MCF 10A (cell line): ENCODE results near the gene TMEM203. TPM values are rescaled to one million over a fixed set of nuclear protein-coding genes. Genes with fewer than 3 reads are reported as not detected.

Experiments
- BruUV-seq: library from RNA; stranded (reverse); fragments of 400-500 nt; replicated peaks from 2 replicates; lab custom pipeline; 2021; lab: Mats Ljungman, UMichigan
- CTCF ChIA-PET: fragments of 300-600 bp; sonication (Branson Sonifier 250); formaldehyde crosslinking; extraction: SDS; loops from one replicate; lab custom pipeline; 2021; ENCODE audit warnings: antibody characterized with exemption, inconsistent platforms; lab: Yijun Ruan, JAX
- POLR2A ChIA-PET: fragments of 300-600, 350-650 bp; sonication (Branson Sonifier 250); formaldehyde crosslinking; extraction: SDS; loops from one replicate; lab custom pipeline; 2020; ENCODE audit warnings: antibody characterized with exemption, inconsistent platforms; lab: Yijun Ruan, JAX
- DNase-seq: peaks from one replicate; pipeline ENCODE4 v3.0.0-alpha.2; 2018; ENCODE audit not compliant: unreplicated experiment
- H3K27ac Mint-ChIP-seq: one replicate; pipeline ENCODE4 v1.8.0; 2022; ENCODE audit warnings: mild to moderate bottlenecking, low read depth, mixed read lengths; ENCODE audit not compliant: unreplicated experiment
- H3K27me3 Mint-ChIP-seq: one replicate; pipeline ENCODE4 v1.8.0; 2022; ENCODE audit warnings: mixed read lengths; ENCODE audit not compliant: insufficient read depth, unreplicated experiment
- H3K36me3 Mint-ChIP-seq: one replicate; pipeline ENCODE4 v1.8.0; 2022; ENCODE audit warnings: mild to moderate bottlenecking, moderate library complexity, mixed read lengths; ENCODE audit not compliant: insufficient read depth, unreplicated experiment
- H3K4me1 Mint-ChIP-seq: one replicate; pipeline ENCODE4 v1.8.0; 2022; ENCODE audit warnings: mixed read lengths; ENCODE audit not compliant: insufficient read depth, unreplicated experiment
- H3K4me3 Mint-ChIP-seq: one replicate; pipeline ENCODE4 v1.8.0; 2022; ENCODE audit warnings: mild to moderate bottlenecking, moderate library complexity, mixed read lengths; ENCODE audit not compliant: unreplicated experiment
- H3K9me3 Mint-ChIP-seq: one replicate; pipeline ENCODE4 v1.8.0; 2022; ENCODE audit warnings: mixed read lengths; ENCODE audit not compliant: unreplicated experiment
- CTCF ChIP-seq: fragments of 200-600 bp; IDR thresholded peaks from one replicate; pipeline ENCODE4 v1.8.0; 2022; ENCODE audit warnings: antibody characterized with exemption, mild to moderate bottlenecking; ENCODE audit not compliant: unreplicated experiment
- intact Hi-C: fragments of 100-400 bp; cut with micrococcal nuclease; formaldehyde crosslinking; loops from 2 replicates; pipeline ENCODE4 v1.14.1; 2022
- total RNA-seq: library from RNA; stranded (reverse); gene quantifications from 2 replicates; pipeline ENCODE4 v1.2.3, GENCODE V29; 2022

The TMEM203 gene
- total RNA-seq, 1 experiment from 2014 or later = 31.4 TPM

- Mint-ChIP-seq H3K36me3 (peaks cover 6% of the 10 kb centered on the region), H3K27me3 (no peaks in the 10 kb centered on the region), H3K27ac (no peak overlapping the region), H3K9me3 (no peaks in the 10 kb centered on the region), H3K4me1 (no peaks in the 10 kb centered on the region), H3K4me3 (no peak overlapping the region)
- CTCF ChIA-PET = interaction anchor here (0.7 kb wide), 2 partner anchors 34 to 732 kb away, joined by 3 read pairs; no protein-coding TSS in a partner anchor
- POLR2A ChIA-PET = interaction anchor here (0.6 to 1.1 kb wide), 2 partner anchors 44 to 90 kb away, joined by 3 to 4 read pairs; no protein-coding TSS in a partner anchor
- no peak for DNase-seq
- TF ChIP-seq CTCF = no peak
- intact Hi-C loops = loop anchor here (10.0 kb wide), 1 partner anchor 51 kb away; the partner anchor contains the start of genes CYSRT1, RNF208 and RNF224
- BruUV-seq = no TSS peak
These were observed 31.4 kb downstream of the TMEM203 start for GRCh38 chr9:137173796-137174664.

DNA sequence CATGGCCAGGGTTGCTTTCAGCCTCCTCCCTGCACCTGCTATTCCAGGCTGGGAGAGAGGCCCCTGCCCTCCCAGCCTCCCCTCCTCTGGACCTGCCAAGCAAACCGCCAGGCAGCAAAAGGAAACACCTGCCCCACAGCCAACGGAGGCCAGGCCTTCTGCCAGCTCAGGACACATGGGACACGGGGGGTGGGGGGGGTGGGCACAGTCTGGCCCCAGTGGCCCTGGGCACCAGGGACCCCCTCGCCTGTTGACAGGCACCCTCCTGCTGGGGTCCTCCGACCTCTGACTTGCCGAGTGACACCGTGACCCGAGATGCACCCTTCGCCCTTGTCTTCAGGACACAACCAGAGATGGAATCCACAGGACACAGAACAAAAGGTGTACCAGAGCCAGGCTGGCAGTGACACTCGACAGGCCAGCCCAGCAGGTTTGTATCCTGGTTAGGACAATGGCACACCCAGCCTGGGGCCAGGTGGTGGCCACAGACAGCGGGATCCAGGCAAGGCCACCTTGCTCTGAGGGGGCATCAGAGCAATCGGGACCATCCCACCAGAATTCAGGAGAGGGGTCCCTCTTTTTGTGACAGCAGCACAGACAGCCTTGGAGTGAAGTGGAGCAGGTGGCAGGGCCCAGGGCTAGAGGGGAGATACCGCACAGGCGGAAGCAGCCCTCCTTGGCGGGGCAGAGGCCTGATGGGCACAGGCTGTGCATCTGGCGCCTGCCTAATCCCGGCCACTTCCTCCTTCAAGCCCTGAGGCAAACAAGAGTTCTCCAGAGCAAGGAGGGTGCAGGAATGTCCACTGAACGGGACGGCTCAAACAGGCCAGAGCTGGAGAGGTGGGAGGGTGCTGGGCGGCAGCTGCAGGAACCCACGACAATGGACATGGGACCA is 32.3 kb downstream of the TMEM203 start:
- no peak for TF ChIP-seq CTCF
- H3K4me3 Mint-ChIP-seq = no peak overlapping the region
- ChIA-PET CTCF (interaction anchor here (0.7 kb wide), 1 partner anchor 732 kb away, joined by 3 read pairs; no protein-coding TSS in a partner anchor), POLR2A (interaction anchor here (0.6 to 1.1 kb wide), 4 partner anchors 44 to 268 kb away, joined by 3 read pairs; partner anchors contain the start of gene ENTPD8)
- peaks cover 1% of the 10 kb centered on the region for H3K36me3 Mint-ChIP-seq
- no peak overlapping the region for H3K27ac Mint-ChIP-seq
- no TSS peak for BruUV-seq
- H3K4me1 Mint-ChIP-seq = no peaks in the 10 kb centered on the region
- no peaks in the 10 kb centered on the region for H3K27me3 Mint-ChIP-seq
- H3K9me3 Mint-ChIP-seq = no peaks in the 10 kb centered on the region
- DNase-seq = no peak
- intact Hi-C loops = loop anchor here (10.0 kb wide), 1 partner anchor 52 kb away; the partner anchor contains the start of genes CYSRT1, RNF208 and RNF224

GRCh38 chr9:137171149-137171900 is 34.1 kb downstream of the TMEM203 start:
- intact Hi-C loops = loop anchor here (10.0 kb wide), 1 partner anchor 53 kb away; the partner anchor contains the start of genes CYSRT1, RNF208 and RNF224
- no TSS peak for BruUV-seq
- POLR2A ChIA-PET = interaction anchor here (0.7 kb wide), 1 partner anchor 18 kb away, joined by 3 read pairs; the partner anchor contains the start of genes ANAPC2 and SSNA1
- Mint-ChIP-seq H3K27me3 (peaks cover 9% of the 10 kb centered on the region), H3K4me1 (no peaks in the 10 kb centered on the region), H3K27ac (no peak overlapping the region), H3K4me3 (no peak overlapping the region), H3K36me3 (no peaks in the 10 kb centered on the region), H3K9me3 (no peaks in the 10 kb centered on the region)
- no peak for TF ChIP-seq CTCF
- CTCF ChIA-PET = interaction anchor here (0.6 to 0.9 kb wide), 4 partner anchors 24 to 92 kb away, joined by 3 to 4 read pairs (median 3); partner anchors contain the start of gene RNF224
- DNase-seq = no peak
